NB4 (cell line): ENCODE measurements around the gene NCAM2.

Experiments used
- DNase-seq: peaks from one replicate; pipeline ENCODE4 v3.0.0; 2010; ENCODE audit warnings: low read depth
- H3K4me3 ChIP-seq: one replicate; pipeline ENCODE4 v1.5.1; 2011; ENCODE audit warnings: mild to moderate bottlenecking, low read depth, low read length, moderate library complexity
- MYC ChIP-seq: IDR thresholded peaks from 2 replicates; pipeline ENCODE4 v1.6.1; 2011; ENCODE audit warnings: low read depth, low read length
- POLR2A ChIP-seq: IDR thresholded peaks from 2 replicates; pipeline ENCODE4 v1.6.1; 2011; ENCODE audit warnings: mild to moderate bottlenecking; ENCODE audit not compliant: insufficient read length; ENCODE audit errors: extremely low read depth
- TF ChIP-seq, protein P1 (sequence below): IDR thresholded peaks from one replicate; pipeline ENCODE4 v1.5.1; 2012; ENCODE audit warnings: low read depth, low read length
- TF ChIP-seq, protein P2 (sequence below): IDR thresholded peaks from 2 replicates; pipeline ENCODE4 v1.6.1; 2011; ENCODE audit warnings: low read depth, low read length

Gene NCAM2

DNA sequence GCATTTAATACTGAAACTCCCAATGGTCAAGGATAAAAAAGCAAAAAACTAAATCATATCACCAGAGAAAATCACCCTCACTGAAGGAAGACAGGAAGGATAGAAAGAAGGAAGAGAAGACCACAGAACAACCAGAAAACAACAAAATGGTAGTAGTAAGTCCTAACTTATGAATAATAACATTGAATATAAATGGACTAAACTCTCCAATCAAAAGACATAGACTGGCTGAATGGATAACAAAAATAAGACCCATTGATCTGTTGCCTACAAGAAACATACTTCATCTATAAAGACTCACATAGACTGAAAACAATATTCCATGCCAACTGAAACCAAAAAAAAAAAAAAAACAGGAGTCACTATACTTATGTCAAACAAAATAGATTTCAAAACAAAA lies 347.7 kb downstream of the NCAM2 start:
- no peak for DNase-seq
- no peak overlapping the region for H3K4me3 ChIP-seq
- TF ChIP-seq, protein P1, sequence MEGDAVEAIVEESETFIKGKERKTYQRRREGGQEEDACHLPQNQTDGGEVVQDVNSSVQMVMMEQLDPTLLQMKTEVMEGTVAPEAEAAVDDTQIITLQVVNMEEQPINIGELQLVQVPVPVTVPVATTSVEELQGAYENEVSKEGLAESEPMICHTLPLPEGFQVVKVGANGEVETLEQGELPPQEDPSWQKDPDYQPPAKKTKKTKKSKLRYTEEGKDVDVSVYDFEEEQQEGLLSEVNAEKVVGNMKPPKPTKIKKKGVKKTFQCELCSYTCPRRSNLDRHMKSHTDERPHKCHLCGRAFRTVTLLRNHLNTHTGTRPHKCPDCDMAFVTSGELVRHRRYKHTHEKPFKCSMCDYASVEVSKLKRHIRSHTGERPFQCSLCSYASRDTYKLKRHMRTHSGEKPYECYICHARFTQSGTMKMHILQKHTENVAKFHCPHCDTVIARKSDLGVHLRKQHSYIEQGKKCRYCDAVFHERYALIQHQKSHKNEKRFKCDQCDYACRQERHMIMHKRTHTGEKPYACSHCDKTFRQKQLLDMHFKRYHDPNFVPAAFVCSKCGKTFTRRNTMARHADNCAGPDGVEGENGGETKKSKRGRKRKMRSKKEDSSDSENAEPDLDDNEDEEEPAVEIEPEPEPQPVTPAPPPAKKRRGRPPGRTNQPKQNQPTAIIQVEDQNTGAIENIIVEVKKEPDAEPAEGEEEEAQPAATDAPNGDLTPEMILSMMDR, result no peak
- TF ChIP-seq POLR2A (no peak), MYC (no peak)
- TF ChIP-seq, protein P2, sequence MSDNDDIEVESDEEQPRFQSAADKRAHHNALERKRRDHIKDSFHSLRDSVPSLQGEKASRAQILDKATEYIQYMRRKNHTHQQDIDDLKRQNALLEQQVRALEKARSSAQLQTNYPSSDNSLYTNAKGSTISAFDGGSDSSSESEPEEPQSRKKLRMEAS, result no peak

DNA sequence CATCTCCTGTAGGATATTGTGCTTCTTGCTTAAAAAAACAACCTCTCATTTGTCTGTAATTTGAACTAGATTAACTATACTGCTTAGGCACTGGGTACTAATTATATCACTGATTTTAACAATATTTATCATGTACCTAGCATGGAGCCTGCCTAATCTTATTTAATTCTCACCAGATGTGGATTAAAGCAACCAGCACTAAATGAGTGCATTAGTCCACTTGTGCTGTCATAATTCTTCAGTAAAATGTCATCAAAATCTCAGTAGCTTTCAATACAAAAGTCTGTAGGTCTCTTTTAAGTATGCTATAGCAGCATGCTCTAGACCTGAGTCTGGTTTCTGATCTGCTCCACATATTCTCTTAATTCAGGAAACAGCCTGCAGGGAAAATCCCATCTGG lies 368.1 kb downstream of the NCAM2 start:
- no peak for TF ChIP-seq POLR2A
- TF ChIP-seq MYC, result no peak
- TF ChIP-seq, protein P1, result no peak
- TF ChIP-seq, protein P2, result no peak
- DNase-seq, result no peak
- H3K4me3 ChIP-seq, result no peak overlapping the region

DNA sequence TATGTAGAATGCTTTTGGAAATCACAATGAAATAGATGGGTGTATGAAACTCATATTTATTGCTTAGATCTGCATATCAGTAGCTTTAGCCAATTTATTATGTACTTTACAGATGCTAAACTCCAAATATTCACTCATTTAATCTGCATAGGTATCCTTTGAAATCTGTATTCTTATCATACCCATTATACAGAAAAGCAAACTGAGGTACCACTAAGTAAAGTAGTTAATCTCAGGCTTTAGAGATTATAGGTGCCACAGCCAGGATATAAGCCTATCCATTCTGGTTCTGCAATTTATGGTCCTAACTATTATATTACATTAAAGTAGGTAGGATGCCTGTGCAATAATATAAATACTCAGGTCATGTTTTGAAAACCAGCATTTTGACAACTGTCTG lies 369.4 kb downstream of the NCAM2 start:
- no peak for DNase-seq
- TF ChIP-seq, protein P1, result no peak
- TF ChIP-seq MYC (no peak), POLR2A (no peak)
- TF ChIP-seq, protein P2, result no peak
- H3K4me3 ChIP-seq, result no peak overlapping the region

DNA sequence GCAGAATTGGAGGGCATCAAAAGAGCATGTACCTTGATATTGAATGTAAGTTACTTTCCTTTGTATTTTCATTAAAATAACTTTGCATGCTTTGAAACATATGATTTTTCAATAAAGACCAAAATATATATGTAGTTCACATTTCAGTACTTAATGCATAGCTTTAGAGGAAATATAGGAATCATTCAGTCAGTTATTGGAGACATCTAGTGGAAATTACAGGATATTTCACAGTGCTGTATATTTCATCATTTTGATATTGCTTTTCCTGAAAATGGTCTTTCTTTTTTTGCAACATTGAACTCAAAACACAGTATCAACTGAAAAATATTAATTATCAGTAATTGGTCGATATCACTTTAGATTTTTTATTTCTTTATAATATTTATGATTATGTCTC lies 375.8 kb downstream of the NCAM2 start:
- TF ChIP-seq, protein P2, result no peak
- TF ChIP-seq MYC (no peak), POLR2A (no peak)
- TF ChIP-seq, protein P1, result no peak
- no peak for DNase-seq

DNA sequence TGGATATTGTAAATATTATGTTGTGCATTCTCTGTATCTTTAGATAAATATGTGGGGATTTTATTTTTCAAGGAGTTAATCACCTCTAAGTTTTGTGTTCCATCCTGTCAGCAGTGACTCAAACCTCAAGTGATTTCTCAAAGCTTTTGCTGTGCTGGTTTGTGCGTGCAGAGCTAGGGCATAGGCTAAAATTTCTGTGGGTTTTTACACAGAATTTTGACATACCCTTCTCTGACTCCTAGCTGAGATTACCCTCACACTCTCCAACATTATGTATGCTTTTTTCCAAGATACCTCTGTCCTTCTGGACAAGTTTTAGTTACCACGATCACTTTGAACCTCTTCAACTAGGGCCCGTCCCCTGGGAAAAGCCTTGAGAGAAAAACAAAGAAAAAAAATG lies 384.9 kb downstream of the NCAM2 start:
- no peak for DNase-seq
- TF ChIP-seq, protein P2, result no peak
- TF ChIP-seq MYC, result no peak
- TF ChIP-seq, protein P1, result no peak
- TF ChIP-seq POLR2A, result no peak
- no peak overlapping the region for H3K4me3 ChIP-seq

More for the DNA sequence above, 375.8 kb downstream of the NCAM2 start:
- H3K4me3 ChIP-seq, result no peak overlapping the region

DNA sequence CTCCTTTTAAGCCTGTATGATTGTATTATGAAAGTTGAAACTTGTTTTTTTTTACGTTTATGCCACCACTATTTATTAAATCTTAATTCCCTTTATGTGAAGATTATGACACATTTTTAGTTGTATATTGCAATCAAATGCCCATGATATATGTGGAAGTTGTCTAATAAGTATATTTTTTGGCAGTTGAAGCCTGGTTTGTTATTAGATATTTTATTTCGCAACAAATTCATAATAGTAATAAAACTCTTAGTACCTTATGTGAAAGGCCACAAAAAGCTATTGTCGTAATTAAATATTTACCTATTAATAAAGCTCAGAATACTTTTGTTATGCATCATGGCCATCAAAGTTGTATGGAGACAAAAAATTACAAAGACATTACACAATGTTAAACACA lies 386.8 kb downstream of the NCAM2 start:
- TF ChIP-seq MYC, result no peak
- TF ChIP-seq, protein P1, result no peak
- no peak for DNase-seq
- H3K4me3 ChIP-seq, result no peak overlapping the region
